KBM-7 (cell line): Measurements from ENCODE around the gene WDFY3.

ENCODE experiments used
- DNase-seq: peaks from one replicate; pipeline ENCODE4 v3.0.0-alpha.2; 2015
- in situ Hi-C: fragments of 300-500 bp; cut with MboI; formaldehyde crosslinking; loops from 2 replicates; pipeline ENCODE4 v1.14.3; 2020; ENCODE audit warnings: low sequenced_read_pairs, low pct_unique_long_range_greater_than_20kb, mixed read lengths

The WDFY3 gene

DNA sequence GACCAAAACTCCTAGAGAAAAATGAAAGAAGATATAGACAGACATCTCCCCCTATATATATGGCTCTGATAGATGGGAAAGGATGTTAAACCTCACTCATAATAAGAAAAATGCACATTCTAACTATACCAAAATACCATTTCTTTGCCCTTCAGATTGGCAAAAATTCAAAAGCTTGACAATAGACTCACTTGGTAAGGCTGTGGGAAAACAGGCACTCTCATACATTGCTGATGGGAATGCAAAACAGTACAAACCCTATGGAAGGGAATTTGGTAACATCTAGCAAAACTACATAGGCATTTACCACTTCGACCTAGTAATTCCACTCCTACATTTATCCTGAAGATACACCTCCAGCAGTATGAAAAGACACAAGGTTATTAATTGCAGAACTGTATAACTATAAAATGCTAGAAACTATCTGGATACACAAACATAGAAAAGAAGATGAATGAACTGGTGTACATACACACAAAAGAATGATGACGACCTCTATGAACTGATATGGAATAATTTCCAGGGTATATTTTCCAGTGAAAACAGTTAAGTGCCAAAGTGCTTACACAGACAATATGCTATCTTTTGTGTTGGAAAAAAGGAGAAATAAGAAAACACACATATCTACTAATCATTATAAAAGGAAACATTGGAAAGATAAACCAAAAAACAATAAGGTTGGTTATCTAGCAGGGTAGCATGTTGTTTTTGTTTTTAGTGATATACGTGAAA, 48.5 kb downstream of the WDFY3 start:
- DNase-seq: no peak
- in situ Hi-C loops: no loop called here

DNA sequence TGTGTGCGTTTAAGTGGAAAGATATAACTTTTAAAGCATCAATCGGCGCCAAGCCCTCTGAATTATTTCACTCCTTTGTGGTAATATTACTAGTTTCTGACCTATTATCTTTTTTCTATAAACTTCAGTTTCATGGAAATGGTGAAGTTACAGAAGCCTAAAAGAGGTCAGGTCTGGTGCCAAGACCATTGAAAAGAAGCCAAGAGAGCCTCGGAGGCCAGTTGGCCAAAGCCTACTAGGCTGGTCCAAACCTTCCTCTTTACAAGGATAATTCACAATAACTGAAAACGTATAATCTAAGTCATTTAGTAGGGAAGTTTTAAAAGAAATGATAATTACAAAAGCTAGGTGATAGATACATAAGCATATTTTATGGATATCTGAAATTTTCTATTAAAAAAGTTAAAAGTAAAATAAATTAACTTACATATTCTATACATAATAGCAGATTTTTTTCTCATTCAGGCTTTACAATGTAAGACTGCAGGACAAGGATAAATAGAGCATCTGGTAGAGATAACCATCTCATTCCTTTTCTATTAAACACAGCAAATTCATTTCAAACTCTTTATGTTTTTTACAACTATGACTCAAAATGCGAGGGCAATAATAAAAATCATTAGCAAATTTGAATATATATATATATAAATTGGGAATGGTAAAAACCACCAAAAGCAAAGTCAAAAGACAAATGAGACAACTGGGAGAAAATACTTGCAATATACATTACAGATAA, 49.2 kb downstream of the WDFY3 start:
- DNase-seq: no peak
- in situ Hi-C loops: no loop called here

DNA sequence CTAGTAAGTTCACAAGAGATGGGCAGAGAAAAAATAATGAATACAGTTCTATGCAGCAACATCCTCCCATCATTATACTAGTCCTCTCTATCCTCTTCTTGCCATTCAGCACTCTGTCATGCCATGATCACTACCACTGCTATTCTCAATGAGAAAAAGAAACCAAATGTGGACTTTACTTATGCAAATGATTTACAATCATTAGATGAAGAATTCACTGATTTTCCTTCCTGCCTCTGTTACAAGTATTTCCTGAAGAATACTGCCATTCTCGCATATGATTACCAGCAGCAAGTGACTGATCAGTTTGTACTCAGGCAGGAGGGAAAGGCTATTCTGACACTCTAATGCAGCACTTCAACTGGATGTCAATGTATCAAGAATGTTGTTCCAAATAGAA, 50.3 kb downstream of the WDFY3 start:
- in situ Hi-C loops: no loop called here
- no peak for DNase-seq

DNA sequence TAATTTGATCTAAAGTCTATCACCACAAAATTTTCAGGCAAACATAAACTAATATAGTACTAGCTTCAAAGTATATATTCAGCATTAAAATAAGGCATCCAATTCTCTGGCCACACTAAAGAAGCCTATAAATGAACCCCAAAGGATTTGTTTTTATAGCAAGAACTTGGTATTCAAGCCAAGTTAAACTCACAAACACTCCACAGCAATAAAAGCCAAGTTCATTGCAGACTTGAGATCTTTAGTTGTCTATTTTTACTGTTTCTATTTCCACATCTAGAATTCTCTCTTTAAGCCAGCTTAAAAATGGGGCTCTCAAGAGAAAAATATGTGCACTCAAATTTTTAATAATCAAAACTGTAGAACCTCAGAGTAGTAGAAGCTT, 51.1 kb downstream of the WDFY3 start:
- in situ Hi-C loops: no loop called here
- no peak for DNase-seq

DNA sequence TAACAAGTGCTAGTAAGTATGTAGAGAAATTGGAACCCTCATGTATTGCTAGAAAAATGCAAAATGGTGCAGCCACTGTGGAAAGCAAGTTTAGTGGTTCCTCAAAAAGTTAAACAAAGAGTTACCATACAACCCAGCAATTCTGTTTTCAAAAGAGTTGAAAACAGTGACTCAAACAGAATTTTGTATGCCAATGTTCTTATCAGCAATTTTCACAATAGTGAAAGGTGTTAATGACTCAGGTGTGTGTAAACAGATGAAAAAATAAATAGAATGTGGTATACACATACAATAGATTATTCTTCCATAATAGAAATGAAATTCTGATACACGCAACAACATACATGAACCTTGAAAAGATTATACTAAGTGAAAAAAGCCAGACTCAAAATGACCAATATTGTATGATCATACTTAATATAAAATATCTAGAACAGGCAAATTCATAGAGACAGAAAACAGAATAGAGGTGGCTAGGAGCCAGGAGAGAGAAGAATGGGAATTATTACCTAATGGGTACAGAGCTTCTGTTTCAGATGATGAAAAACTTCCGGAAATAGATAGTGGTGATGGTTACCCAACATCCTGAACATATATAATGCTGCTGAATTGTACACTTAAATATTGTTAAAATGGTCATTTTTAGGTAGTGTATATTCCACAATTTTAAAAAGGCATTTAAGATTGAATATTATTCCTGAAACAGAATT, 51.6 kb downstream of the WDFY3 start:
- in situ Hi-C loops: no loop called here
- DNase-seq: no peak

DNA sequence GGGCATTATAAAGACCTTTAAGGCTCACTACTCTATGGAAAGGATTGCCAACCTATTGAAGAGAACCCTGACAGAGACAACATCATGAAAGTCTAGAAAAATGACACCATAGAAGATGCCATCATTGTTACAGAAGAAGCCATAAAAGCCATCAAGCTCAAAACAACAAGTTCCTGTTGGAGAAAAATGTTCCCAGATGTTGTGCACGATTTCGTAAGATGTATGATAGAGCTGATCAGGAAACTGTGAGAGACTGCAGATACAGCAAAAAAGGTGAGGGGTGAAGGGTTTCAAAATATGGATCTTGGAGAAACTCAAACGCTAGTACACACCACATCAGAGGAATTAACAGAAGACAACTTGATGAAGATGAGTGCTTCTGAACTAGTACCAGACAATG, 53.3 kb downstream of the WDFY3 start:
- no peak for DNase-seq
- in situ Hi-C loops: no loop called here

DNA sequence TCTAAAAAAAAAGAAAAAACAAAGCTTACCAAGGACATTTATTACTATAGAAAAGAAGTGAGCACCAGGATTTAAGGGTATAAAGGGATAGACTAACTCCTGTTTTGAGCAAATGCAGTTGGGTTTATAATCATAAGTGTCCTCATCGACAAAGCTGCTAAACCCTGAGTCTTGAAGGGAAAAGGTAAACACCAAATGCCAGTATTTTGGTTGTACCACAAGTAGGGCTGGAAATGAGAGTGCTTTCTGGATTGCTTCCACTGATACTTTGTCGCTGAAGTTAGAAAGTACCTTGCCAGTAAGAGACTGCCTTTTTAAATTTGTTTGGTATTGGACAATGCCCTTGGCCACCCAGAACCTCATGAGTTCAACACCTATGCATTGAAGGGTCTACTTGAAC, 53.7 kb downstream of the WDFY3 start:
- in situ Hi-C loops: no loop called here
- no peak for DNase-seq

DNA sequence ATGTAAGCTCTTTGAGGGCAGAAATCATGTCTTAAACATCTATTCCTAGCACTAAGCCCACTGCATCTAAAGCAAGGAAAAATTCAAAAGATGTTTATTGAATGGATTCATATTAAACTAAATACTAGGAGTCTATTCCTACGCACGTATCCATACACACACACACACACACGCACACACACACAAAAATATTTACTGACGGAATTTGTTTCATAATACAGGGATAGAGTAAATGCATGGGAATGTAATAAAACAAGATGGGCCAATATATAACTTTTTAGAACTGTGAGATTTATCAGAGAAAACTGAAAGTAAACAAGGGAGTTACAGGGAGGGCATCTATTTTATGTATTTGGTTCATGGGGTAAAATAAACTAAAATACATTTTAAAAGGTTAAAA, 57.6 kb downstream of the WDFY3 start:
- DNase-seq: no peak
- in situ Hi-C loops: no loop called here

DNA sequence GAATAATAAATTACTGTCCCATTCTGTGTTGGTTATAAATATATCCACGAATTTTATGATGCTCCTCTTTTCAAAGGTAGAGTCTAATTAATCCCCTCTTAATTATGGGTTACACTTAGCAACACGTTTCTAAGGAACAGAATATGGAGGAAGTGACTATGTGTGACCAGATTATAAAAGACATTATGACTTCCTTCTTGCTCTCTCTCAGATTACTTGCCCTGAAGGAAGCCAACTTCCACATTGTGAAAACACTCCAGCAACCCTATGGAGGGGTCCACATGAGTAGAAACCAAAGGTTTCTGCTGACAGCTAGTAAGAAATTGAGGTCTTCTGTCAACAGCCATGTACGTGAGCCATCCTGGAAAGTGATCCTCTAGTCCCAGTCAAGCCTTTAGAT, 59.3 kb downstream of the WDFY3 start:
- peak; percentile 51 for DNase-seq
- in situ Hi-C loops: no loop called here

DNA sequence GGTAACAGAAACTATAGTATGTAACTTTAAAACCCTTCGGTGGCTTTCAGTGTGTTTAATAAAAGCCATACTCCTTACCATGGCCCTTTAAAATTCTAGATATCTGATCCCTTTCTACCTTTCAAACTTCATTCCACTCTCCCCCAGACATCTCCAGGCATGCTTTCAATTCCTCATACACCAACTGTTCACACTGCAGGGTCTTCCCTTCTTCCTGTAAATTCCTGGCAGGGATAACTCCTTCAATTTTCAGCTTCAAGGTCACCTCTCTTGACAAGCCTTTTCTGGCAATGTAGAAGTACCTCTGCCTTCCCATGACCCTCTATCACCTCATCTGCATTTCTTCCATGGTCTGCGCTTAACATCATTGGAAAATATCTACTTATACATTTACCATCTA, 60.8 kb downstream of the WDFY3 start:
- in situ Hi-C loops: no loop called here
- DNase-seq: no peak

DNA sequence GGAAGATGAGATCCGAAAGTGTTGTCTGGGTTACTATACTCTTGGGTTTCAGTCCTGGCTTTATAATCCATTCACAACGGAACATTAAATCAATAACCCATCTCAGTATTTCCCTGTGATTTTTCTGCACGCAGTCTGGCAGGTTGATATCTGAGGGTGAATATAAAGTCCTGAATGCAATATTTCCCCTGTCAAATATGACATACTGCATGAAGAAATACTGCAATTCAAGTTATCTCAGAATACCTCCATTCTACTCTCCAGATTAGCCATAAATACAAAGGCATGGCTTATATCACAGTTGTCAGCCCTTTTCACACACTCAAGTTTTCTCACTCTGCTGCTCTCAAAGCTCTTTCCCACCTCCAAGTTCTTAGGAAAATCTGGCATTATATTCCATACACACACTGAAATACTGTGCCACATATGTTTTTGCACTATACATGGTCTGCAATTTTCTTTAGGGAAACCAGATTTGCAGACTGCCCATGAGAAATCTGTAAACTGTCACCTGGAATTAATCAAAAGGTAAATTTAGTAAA, 64.7 kb downstream of the WDFY3 start:
- no peak for DNase-seq
- in situ Hi-C loops: no loop called here

DNA sequence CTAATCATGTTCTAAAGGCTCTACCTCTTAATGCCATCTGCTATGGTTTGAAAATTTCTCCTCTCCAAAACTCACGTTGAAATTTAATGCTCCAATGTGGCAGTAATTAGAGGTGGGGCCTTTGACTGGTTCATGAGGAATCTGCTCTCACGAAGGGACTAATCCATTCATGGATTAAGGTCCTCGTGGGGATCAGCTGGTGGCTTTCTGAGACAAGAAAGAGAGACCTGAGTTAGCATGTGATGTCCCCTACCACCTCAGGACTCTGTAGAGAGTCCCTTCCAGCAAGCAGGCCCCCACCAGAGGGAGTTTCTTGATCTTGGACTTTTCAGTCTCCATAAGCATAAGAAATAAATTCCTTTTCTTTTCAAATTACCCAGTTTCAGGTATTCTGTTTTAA, 65.3 kb downstream of the WDFY3 start:
- in situ Hi-C loops: no loop called here
- no peak for DNase-seq

DNA sequence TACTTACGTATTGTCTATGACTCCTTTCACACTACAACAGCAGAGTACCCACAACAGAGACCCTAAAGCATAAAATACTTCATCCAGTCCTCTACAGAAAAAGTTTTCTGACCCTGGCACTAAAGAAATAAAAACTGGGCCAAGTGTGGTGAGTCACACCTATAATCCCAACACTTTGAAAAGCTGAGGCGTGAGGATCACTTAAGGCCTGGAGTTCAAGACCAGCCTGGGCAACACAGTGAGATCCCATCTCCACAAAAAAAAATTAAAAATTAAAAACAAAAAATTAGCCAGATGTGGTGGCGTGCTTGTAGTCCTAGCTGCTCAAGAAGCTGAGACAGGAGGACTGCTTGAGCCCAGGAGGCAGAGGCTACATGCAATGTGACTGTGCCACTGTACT, 66.9 kb downstream of the WDFY3 start:
- DNase-seq: no peak
- in situ Hi-C loops: no loop called here

DNA sequence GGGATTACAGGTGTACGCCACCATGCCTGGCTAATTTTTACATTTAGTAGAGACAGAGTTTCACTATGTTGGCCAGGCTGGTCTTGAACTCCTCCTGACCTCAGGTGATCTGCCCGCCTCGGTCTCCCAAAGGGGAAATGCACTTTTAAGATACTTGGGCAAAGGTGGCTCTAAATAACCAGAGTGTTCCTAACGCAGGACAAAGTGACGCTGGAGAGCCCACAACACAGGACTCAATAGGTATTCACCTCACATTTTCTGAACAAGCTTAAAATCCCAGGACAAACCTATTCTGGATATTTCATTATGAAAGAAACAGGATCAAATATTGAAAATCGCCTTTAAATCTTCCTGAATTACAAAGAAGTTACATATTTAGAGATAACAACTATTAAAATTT, 69.0 kb downstream of the WDFY3 start:
- in situ Hi-C loops: no loop called here

DNA sequence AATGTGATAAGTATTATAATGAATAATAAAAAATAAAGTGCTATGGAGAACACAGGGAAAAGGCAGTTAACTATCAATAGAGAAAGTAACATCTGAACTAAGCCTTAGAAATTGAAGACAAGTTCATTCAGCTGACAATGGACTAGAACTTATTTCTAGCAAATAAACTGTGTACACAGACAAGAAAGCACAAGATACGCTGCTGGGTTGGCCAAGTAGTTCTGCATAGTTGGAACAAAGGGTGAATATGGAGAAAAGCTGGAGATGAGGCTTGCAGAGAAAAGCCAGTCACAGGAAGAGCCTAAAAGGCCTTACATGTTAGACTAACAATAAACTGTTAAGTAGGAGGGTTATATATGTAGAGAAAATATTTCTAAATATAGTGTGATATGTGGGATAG, 71.2 kb downstream of the WDFY3 start:
- DNase-seq: no peak
- in situ Hi-C loops: no loop called here

More for the DNA sequence above, 69.0 kb downstream of the WDFY3 start:
- no peak for DNase-seq

DNA sequence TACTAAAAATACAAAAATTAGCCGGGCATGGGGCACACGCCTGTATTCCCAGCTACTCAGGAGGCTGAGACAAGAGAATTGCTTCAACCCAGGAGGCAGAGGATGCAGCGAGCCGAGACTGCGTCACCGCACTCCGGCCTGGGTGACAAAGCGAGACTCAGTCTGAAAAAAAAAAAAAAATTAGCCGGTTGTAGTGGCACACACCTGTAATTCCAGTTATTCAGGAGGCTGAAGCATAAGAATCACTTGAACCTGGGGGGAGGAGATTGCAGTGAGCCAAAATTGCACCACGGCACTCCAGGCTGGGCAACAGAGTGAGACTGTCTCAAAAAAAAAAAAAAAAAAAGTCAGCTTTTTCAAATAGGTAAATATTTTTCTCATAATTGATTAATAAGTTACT, 71.9 kb downstream of the WDFY3 start:
- in situ Hi-C loops: no loop called here
- DNase-seq: no peak

DNA sequence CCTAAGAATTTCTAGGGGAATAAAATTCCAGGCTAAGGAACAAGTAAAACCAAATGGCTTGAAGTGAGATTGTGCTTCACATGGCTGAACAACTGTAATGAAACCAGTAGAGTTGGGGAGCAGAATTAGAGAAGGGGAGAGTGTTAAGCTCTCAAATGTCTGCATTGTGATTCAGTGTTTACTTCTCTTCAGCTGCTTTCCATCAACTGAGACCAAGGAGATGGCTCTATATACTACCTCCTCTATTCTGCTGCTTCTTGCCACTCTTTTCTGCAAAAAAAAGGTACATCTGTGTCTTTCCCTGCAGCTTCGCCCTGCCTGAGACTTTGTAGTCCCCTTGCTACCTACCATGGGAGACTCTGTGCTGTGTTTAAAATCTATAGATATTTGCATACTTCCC, 73.5 kb downstream of the WDFY3 start:
- no peak for DNase-seq
- in situ Hi-C loops: no loop called here

DNA sequence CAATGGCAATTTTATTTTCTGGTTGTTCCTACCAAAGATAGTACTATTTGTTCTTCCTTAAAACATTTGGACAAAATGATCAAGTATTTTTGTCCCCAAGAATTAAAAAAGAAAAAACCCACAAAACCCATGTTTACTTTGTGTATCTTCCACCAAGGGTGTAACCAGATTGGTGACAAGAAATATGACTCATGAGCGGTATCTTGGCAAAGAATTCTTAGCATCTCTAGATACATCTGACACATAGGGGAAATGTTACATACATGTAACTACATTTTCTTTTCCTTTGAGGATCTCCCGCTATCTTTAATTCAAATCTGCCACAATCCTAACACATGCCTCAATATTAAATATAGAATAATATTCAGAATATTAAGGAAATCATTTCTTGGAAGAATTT, 78.7 kb downstream of the WDFY3 start:
- no peak for DNase-seq
- in situ Hi-C loops: no loop called here

DNA sequence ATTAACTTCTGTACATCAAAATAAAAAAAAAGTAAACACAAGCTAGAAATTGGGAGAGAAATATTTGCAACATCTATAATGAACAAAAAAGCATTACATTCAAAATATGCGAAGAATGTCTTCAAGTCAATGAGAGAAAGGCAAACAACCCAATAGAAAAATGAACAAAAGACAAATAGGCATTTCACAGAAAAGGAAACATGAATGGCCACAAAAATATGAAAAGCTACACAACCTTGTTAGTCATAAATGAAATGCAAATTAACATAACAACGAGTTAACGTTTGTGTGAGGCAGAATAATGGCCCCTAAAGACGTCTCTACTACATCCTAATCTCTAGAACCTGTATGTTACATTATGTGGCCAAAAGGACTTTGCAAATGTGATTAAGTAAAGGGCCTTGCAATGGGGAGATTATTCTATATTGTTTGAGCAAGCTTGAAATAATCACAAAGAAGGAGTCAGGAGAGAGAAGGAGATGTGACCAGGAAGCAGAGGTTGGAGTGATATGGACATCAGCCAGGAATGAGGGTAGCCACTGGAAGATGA, 86.8 kb downstream of the WDFY3 start:
- in situ Hi-C loops: no loop called here
- DNase-seq: no peak

DNA sequence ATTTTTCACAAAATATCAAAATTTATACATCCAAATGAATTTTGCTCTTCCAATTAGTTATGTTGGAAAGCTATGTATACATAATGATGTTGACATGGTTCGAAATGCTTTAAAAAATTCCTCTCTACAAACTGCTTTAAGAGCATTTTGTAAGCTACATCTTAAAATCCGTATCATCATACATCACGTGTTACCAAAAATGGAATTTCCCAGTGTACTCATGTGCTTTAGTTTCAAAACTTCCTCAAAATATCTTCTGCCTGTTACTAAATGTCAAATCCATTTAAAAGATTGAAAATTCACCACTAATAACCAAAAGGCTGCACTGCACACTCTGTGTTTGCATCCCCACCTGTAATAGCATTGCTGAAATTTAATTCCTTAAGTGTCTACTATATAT, 87.9 kb downstream of the WDFY3 start:
- in situ Hi-C loops: no loop called here
- no peak for DNase-seq
